A673 (cell line): ENCODE results near the gene ZFPM1. TPM values are rescaled to one million over a fixed set of nuclear protein-coding genes. Genes with fewer than 3 reads are reported as not detected.

Experiments
- BruUV-seq: library from RNA; stranded (reverse); fragments of 400-500 nt; replicated peaks from 2 replicates; lab custom pipeline; 2021; lab: Mats Ljungman, UMichigan
- CTCF ChIA-PET: fragments of 300-600 bp; sonication (Branson Sonifier 250); formaldehyde crosslinking; loops from one replicate; lab custom pipeline; 2022; ENCODE audit warnings: antibody characterized with exemption; lab: Charles Lee
- POLR2A ChIA-PET: fragments of 300-600 bp; sonication (Branson Sonifier 250); formaldehyde crosslinking; loops from one replicate; lab custom pipeline; 2022; ENCODE audit warnings: antibody characterized with exemption; ENCODE audit not compliant: low non-redundant PET; lab: Charles Lee
- DNase-seq: peaks from one replicate; pipeline ENCODE4 v3.0.0-alpha.2; 2015; ENCODE audit warnings: low spot score
- H3K27ac ChIP-seq: fragments of 200-600 bp; sonication (generic); 2 replicates; pipeline ENCODE4 v1.5.1; 2016; ENCODE audit warnings: mixed run types, low read depth, mild to moderate bottlenecking, mixed read lengths, antibody characterized with exemption, low read length; ENCODE audit not compliant: poor library complexity, severe bottlenecking
- H3K27me3 ChIP-seq: fragments of 200-600 bp; sonication (generic); replicated peaks from 2 replicates; pipeline ENCODE4 v1.6.1; 2017; ENCODE audit warnings: mixed run types, low read depth, mild to moderate bottlenecking, mixed read lengths, antibody characterized with exemption, low read length; ENCODE audit not compliant: insufficient read depth, poor library complexity
- H3K36me3 ChIP-seq: fragments of 200-600 bp; sonication (generic); 2 replicates; pipeline ENCODE4 v1.6.1; 2016; ENCODE audit warnings: mixed run types, mild to moderate bottlenecking, mixed read lengths, antibody characterized with exemption, low read length; ENCODE audit not compliant: insufficient read depth, poor library complexity, severe bottlenecking
- H3K4me1 ChIP-seq: fragments of 200-600 bp; sonication (generic); 2 replicates; pipeline ENCODE4 v1.6.1; 2017; ENCODE audit warnings: mixed run types, mild to moderate bottlenecking, mixed read lengths, antibody characterized with exemption, low read length; ENCODE audit not compliant: insufficient read depth, poor library complexity, severe bottlenecking
- H3K4me3 ChIP-seq: fragments of 200-600 bp; sonication (generic); 2 replicates; pipeline ENCODE4 v1.5.1; 2016; ENCODE audit warnings: low read depth, mixed run types, mild to moderate bottlenecking, mixed read lengths, low read length; ENCODE audit not compliant: poor library complexity, severe bottlenecking
- H3K9me3 ChIP-seq: fragments of 200-600 bp; sonication (generic); 2 replicates; pipeline ENCODE4 v1.6.1; 2016; ENCODE audit warnings: mixed run types, low read depth, mild to moderate bottlenecking, mixed read lengths, antibody characterized with exemption, low read length; ENCODE audit not compliant: poor library complexity, severe bottlenecking
- EZH2 ChIP-seq: fragments of 200-600 bp; sonication (generic); IDR thresholded peaks from 2 replicates; pipeline ENCODE4 v1.6.1; 2017; ENCODE audit warnings: borderline replicate concordance, low read depth, mild to moderate bottlenecking, mixed read lengths, antibody characterized with exemption, low read length; ENCODE audit not compliant: poor library complexity, severe bottlenecking
- intact Hi-C: fragments of 100-400 bp; cut with micrococcal nuclease; formaldehyde crosslinking; loops from one replicate; pipeline ENCODE4 v1.10.0; 2022; ENCODE audit not compliant: unreplicated experiment
- total RNA-seq: library from RNA; stranded (reverse); gene quantifications from 2 replicates; pipeline ENCODE4 v1.2.3, GENCODE V29; 2021
- TF ChIP-seq, protein P1 (sequence below): fragments of 300-800, 200-600 bp; sonication (generic); conservative IDR thresholded peaks from 2 replicates; pipeline ENCODE4 v1.5.1; 2017; ENCODE audit warnings: low read depth, mild to moderate bottlenecking, antibody characterized with exemption, low read length, moderate library complexity, mixed read lengths

ZFPM1 gene
- total RNA-seq, 1 experiment from 2014 or later: 5.6 TPM

DNA sequence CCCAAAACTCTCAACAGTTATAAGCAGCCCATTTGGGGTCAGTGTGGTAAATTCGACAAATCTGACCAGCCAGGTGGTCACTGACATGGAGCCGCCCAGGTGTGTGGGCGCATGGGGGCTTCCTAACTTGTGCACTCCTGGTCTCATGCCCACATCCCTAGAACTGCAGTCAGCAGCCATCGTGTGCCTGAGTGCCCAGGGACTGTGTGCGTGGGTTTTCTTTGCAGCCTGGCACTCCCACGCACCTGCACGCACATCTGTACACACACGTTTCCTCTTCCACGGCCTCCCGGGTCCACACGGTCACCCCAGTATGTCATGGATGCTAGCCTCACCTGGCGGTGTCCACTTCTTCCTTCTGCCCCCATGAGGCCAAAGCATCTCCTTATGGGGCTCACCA is 78.3 kb downstream of the ZFPM1 start:
- TF ChIP-seq EZH2: no peak
- TF ChIP-seq, protein P1, sequence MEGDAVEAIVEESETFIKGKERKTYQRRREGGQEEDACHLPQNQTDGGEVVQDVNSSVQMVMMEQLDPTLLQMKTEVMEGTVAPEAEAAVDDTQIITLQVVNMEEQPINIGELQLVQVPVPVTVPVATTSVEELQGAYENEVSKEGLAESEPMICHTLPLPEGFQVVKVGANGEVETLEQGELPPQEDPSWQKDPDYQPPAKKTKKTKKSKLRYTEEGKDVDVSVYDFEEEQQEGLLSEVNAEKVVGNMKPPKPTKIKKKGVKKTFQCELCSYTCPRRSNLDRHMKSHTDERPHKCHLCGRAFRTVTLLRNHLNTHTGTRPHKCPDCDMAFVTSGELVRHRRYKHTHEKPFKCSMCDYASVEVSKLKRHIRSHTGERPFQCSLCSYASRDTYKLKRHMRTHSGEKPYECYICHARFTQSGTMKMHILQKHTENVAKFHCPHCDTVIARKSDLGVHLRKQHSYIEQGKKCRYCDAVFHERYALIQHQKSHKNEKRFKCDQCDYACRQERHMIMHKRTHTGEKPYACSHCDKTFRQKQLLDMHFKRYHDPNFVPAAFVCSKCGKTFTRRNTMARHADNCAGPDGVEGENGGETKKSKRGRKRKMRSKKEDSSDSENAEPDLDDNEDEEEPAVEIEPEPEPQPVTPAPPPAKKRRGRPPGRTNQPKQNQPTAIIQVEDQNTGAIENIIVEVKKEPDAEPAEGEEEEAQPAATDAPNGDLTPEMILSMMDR: no peak
- no peak overlapping the region for H3K27ac ChIP-seq
- H3K9me3 ChIP-seq: no peaks in the 10 kb centered on the region
- intact Hi-C loops: no loop called here
- H3K27me3 ChIP-seq: no peaks in the 10 kb centered on the region
- no peaks in the 10 kb centered on the region for H3K36me3 ChIP-seq
- ChIA-PET POLR2A (no interaction called here), CTCF (no interaction called here)
- no TSS peak for BruUV-seq
- H3K4me1 ChIP-seq: no peaks in the 10 kb centered on the region
- DNase-seq: no peak
- H3K4me3 ChIP-seq: no peak overlapping the region

DNA sequence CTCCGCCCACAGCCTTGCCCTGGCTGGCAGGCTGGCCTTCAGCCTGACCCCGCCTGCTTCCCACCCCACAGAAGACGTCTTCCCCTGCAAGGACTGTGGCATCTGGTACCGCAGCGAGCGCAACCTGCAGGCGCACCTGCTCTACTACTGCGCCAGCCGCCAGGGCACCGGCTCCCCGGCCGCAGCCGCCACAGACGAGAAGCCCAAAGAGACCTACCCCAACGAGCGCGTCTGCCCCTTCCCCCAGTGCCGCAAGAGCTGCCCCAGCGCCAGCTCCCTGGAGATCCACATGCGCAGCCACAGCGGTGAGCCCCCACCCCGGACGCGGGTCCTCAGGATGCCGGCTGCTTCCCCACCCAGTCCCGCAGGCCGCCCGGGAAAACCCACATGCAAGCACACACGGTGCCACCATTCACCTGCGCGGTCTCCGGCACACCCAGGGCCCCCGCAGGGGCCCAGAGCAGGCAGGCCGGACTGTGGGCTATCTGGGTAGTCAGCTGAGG is 78.9 kb downstream of the ZFPM1 start:
- Histone ChIP-seq H3K27ac (no peak overlapping the region), H3K27me3 (no peaks in the 10 kb centered on the region), H3K4me3 (no peak overlapping the region), H3K4me1 (no peaks in the 10 kb centered on the region), H3K36me3 (no peaks in the 10 kb centered on the region), H3K9me3 (no peaks in the 10 kb centered on the region)
- CTCF ChIA-PET: no interaction called here
- POLR2A ChIA-PET: no interaction called here
- no TSS peak for BruUV-seq
- no peak for TF ChIP-seq EZH2
- TF ChIP-seq, protein P1: no peak
- no peak for DNase-seq
- intact Hi-C loops: no loop called here

DNA sequence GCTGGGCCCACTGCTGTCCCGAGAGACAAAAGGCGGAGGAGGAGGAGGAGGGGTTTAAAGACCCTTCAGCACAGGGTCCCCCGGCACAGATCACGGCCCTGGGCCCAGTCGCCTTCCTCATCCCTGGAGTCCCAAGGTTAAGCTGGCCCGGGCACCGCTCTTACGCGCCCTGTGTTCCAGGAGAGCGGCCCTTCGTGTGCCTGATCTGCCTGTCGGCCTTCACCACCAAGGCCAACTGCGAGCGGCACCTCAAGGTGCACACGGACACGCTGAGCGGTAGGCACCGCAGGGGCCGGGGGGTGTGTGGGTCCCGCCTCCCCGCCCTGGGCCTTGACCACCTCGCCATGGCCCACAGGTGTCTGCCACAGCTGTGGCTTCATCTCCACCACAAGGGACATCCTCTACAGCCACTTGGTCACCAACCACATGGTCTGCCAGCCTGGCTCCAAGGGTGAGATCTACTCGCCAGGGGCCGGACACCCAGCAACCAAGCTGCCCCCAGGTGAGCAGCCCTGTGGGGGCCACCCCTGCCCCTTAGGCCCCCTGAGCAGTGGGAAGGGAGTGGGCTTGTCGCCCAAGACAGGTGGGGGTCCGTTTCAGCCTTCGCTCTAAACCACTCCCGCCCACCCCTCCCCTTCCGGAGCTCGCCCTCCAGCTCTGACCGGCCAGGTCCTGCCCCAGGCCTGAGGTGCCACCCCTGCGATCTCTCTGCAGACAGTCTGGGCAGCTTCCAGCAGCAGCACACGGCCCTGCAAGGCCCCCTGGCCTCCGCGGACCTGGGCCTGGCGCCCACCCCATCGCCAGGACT is 79.6 kb downstream of the ZFPM1 start:
- CTCF ChIA-PET: interaction anchor here (0.6 kb wide), 1 partner anchor 17 kb away, joined by 3 read pairs; no protein-coding TSS in a partner anchor
- TF ChIP-seq, protein P1: no peak
- no peak for TF ChIP-seq EZH2
- Histone ChIP-seq H3K9me3 (no peaks in the 10 kb centered on the region), H3K36me3 (no peaks in the 10 kb centered on the region), H3K4me1 (no peaks in the 10 kb centered on the region), H3K27ac (peak overlapping the region; percentile 61), H3K27me3 (no peaks in the 10 kb centered on the region), H3K4me3 (peak overlapping the region; percentile 38)
- no peak for DNase-seq
- POLR2A ChIA-PET: no interaction called here
- intact Hi-C loops: no loop called here
- TSS peak; percentile 39 for BruUV-seq
